Panc1 (cell line): ENCODE measurements around the gene TOGARAM2. TPM values are rescaled to one million over a fixed set of nuclear protein-coding genes. Genes with fewer than 3 reads are reported as not detected.

Source experiments
- ATAC-seq: fragments of 200-7000 bp; cut with Tn5 transposase; 2 replicates; pipeline ENCODE4 v1.9.1; 2020; ENCODE audit warnings: mild to moderate bottlenecking, moderate library complexity
- BruUV-seq: library from RNA; stranded (reverse); fragments of 400-500 nt; replicated peaks from 2 replicates; lab custom pipeline; 2021; lab: Mats Ljungman, UMichigan
- CTCF ChIA-PET: fragments of 300-600 bp; sonication (Branson Sonifier 250); formaldehyde crosslinking; loops from one replicate; lab custom pipeline; 2022; ENCODE audit warnings: antibody characterized with exemption; lab: Charles Lee
- POLR2A ChIA-PET: fragments of 300-600 bp; sonication (Branson Sonifier 250); formaldehyde crosslinking; loops from one replicate; lab custom pipeline; 2022; ENCODE audit warnings: antibody characterized with exemption; lab: Charles Lee
- DNase-seq: peaks from one replicate; pipeline ENCODE4 v3.0.0-alpha.2; 2010; ENCODE audit warnings: low read depth, low spot score
- H3K27ac ChIP-seq: 2 replicates; pipeline ENCODE4 v1.5.1; 2011; ENCODE audit warnings: mild to moderate bottlenecking, low read length, inconsistent platforms
- H3K27me3 ChIP-seq: fragments of 200-500 bp; sonication (Bioruptor generic); 2 replicates; pipeline ENCODE4 v1.6.0; 2014; ENCODE audit warnings: low read length, inconsistent platforms; ENCODE audit not compliant: control insufficient read depth, insufficient read depth
- H3K36me3 ChIP-seq: fragments of 200-500 bp; sonication (Bioruptor generic); 2 replicates; pipeline ENCODE4 v1.5.1; 2014; ENCODE audit warnings: inconsistent platforms, mild to moderate bottlenecking, low read length, moderate library complexity; ENCODE audit not compliant: control insufficient read depth, insufficient read depth
- H3K4me1 ChIP-seq: 2 replicates; pipeline ENCODE4 v1.5.1; 2011; ENCODE audit warnings: inconsistent platforms, mild to moderate bottlenecking, low read length, moderate library complexity; ENCODE audit not compliant: control insufficient read depth, insufficient read depth
- H3K4me3 ChIP-seq, 2 experiments: 2 replicates each; pipeline ENCODE4 v1.5.1; 2011 to 2012; ENCODE audit warnings: low read depth in 2 of 2, low read length in 2 of 2, mild to moderate bottlenecking in 2 of 2, inconsistent platforms in 1 of 2, moderate library complexity in 1 of 2
- H3K9me3 ChIP-seq: fragments of 200-500 bp; sonication (Bioruptor generic); 2 replicates; pipeline ENCODE4 v1.5.1; 2014; ENCODE audit warnings: low read depth, mild to moderate bottlenecking, inconsistent platforms, low read length, moderate library complexity; ENCODE audit not compliant: control insufficient read depth, insufficient read depth
- POLR2AphosphoS5 ChIP-seq: IDR thresholded peaks from 2 replicates; pipeline ENCODE4 v1.6.1; 2012; ENCODE audit warnings: mild to moderate bottlenecking, low read depth, low read length, moderate library complexity
- SIN3A ChIP-seq: IDR thresholded peaks from 2 replicates; pipeline ENCODE4 v1.6.1; 2012; ENCODE audit warnings: low read depth, mild to moderate bottlenecking, low read length, moderate library complexity, borderline replicate concordance; ENCODE audit not compliant: insufficient read depth
- TCF7L2 ChIP-seq: IDR thresholded peaks from 2 replicates; pipeline ENCODE4 v1.6.1; 2011; ENCODE audit warnings: mild to moderate bottlenecking, low read depth, low read length, inconsistent platforms
- in situ Hi-C: cut with HindIII; loops from 2 replicates; pipeline ENCODE4 v1.10.0; 2016; ENCODE audit warnings: low sequenced_read_pairs, low pct_unique_long_range_greater_than_20kb
- intact Hi-C: fragments of 100-400 bp; cut with micrococcal nuclease; formaldehyde crosslinking; loops from one replicate; pipeline ENCODE4 v1.10.0; 2022; ENCODE audit not compliant: unreplicated experiment
- total RNA-seq: library from RNA; stranded (reverse); gene quantifications from one replicate; pipeline ENCODE4 v1.2.1, GENCODE V29; 2021; ENCODE audit not compliant: unreplicated experiment
- TF ChIP-seq, protein P1 (sequence below): fragments of 450-650 bp; IDR thresholded peaks from 2 replicates; pipeline ENCODE4 v1.5.1; 2017; ENCODE audit warnings: mild to moderate bottlenecking
- TF ChIP-seq, protein P2 (sequence below), 2 experiments: IDR thresholded peaks; 2 replicates each; pipeline ENCODE4 v1.6.1; 2011 to 2012; ENCODE audit warnings: low read depth in 2 of 2, control low read depth in 1 of 2, low read length in 1 of 2, mild to moderate bottlenecking in 1 of 2, moderate library complexity in 1 of 2; ENCODE audit not compliant: insufficient read depth in 1 of 2

Gene TOGARAM2
- total RNA-seq, 1 experiment from 2014 or later: 0.44 TPM

DNA sequence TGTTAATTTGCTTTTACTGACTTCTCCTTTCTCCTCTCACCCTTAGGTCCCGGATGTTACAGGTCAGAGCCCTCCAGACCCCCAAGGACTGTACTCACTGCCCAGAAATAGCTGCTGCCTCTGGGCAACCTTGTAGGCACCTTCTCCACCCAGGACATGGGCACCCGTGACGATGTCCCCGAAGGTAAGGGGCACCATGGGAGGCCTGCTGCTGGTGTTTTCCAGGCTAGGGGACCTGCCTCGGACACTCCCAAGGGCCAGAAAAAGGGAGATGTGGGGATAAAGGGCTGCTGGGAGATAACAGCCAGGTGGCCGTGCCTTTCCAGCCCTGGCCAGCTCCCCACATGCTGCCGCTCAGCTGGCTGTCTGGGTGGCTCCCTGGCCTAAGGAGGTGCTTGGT is 13.6 kb downstream of the TOGARAM2 start:
- intact Hi-C loops: no loop called here
- no TSS peak for BruUV-seq
- Histone ChIP-seq H3K4me1 (no peaks in the 10 kb centered on the region), H3K27ac (no peak overlapping the region), H3K9me3 (no peaks in the 10 kb centered on the region), H3K36me3 (no peaks in the 10 kb centered on the region), H3K4me3 (no peak overlapping the region), H3K27me3 (no peaks in the 10 kb centered on the region)
- TF ChIP-seq, protein P1, sequence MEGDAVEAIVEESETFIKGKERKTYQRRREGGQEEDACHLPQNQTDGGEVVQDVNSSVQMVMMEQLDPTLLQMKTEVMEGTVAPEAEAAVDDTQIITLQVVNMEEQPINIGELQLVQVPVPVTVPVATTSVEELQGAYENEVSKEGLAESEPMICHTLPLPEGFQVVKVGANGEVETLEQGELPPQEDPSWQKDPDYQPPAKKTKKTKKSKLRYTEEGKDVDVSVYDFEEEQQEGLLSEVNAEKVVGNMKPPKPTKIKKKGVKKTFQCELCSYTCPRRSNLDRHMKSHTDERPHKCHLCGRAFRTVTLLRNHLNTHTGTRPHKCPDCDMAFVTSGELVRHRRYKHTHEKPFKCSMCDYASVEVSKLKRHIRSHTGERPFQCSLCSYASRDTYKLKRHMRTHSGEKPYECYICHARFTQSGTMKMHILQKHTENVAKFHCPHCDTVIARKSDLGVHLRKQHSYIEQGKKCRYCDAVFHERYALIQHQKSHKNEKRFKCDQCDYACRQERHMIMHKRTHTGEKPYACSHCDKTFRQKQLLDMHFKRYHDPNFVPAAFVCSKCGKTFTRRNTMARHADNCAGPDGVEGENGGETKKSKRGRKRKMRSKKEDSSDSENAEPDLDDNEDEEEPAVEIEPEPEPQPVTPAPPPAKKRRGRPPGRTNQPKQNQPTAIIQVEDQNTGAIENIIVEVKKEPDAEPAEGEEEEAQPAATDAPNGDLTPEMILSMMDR: no peak
- no peak for TF ChIP-seq TCF7L2
- no peak for TF ChIP-seq POLR2AphosphoS5
- no peak for TF ChIP-seq SIN3A
- TF ChIP-seq, protein P2, sequence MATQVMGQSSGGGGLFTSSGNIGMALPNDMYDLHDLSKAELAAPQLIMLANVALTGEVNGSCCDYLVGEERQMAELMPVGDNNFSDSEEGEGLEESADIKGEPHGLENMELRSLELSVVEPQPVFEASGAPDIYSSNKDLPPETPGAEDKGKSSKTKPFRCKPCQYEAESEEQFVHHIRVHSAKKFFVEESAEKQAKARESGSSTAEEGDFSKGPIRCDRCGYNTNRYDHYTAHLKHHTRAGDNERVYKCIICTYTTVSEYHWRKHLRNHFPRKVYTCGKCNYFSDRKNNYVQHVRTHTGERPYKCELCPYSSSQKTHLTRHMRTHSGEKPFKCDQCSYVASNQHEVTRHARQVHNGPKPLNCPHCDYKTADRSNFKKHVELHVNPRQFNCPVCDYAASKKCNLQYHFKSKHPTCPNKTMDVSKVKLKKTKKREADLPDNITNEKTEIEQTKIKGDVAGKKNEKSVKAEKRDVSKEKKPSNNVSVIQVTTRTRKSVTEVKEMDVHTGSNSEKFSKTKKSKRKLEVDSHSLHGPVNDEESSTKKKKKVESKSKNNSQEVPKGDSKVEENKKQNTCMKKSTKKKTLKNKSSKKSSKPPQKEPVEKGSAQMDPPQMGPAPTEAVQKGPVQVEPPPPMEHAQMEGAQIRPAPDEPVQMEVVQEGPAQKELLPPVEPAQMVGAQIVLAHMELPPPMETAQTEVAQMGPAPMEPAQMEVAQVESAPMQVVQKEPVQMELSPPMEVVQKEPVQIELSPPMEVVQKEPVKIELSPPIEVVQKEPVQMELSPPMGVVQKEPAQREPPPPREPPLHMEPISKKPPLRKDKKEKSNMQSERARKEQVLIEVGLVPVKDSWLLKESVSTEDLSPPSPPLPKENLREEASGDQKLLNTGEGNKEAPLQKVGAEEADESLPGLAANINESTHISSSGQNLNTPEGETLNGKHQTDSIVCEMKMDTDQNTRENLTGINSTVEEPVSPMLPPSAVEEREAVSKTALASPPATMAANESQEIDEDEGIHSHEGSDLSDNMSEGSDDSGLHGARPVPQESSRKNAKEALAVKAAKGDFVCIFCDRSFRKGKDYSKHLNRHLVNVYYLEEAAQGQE (IDR thresholded peaks at IDR 0.05; ENCODE audit: insufficient read depth in 1 of 2, low read depth in 2 of 2, low read length in 1 of 2): no peak
- DNase-seq (no peak), ATAC-seq (no peak)
- ChIA-PET POLR2A (no interaction called here), CTCF (no interaction called here)
- in situ Hi-C loops: no loop called here

DNA sequence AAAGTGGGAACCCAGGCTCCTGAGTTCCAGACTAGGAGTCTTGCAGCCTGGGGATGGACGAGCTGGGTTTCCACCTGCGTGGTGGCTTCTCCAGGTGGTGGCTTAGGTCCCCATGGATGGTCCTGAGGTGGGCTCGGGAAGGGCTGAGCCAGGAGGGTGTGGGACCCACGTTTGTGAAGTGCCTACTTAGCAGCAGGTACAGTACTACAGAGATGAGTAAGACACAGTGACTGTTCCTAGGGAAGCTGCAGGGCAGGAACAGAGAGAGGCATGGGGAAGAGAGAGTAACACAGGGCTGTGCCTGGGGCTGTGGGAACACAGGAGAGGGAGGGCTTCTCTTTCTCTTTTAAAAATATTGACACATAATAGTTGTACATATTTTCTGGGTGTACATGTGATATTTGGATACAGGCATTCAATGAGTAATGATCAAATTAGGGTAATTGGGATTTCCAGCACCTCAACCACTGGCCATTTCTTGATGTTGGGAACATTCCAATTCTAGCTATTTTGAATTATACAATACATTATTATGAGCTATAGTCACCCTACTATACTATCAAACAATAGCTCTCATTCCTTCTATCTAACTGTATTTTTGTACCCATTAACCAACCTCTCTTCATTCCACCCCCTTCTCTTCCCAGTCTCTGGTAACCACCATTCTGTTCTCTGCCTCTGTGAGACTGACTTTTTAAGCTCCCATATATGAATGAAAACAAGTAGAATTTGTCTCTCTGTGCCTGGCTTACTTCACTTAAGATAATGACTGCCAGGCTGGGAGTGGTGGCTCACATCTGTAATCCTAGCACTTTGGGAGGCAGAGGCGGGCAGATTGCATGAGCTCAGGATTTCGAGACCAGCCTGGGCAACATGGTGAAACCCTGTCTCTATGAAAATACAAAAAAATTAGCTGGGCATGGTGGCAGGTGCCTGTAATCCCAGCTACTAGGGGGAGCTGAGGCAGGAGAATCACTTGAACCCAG is 15.0 kb downstream of the TOGARAM2 start:
- Histone ChIP-seq H3K4me3 (no peak overlapping the region), H3K27ac (no peak overlapping the region), H3K36me3 (no peaks in the 10 kb centered on the region), H3K4me1 (no peaks in the 10 kb centered on the region), H3K9me3 (no peaks in the 10 kb centered on the region), H3K27me3 (no peaks in the 10 kb centered on the region)
- no TSS peak for BruUV-seq
- ATAC-seq (no peak), DNase-seq (no peak)
- CTCF ChIA-PET: no interaction called here
- POLR2A ChIA-PET: no interaction called here
- TF ChIP-seq, protein P2 (IDR thresholded peaks at IDR 0.05; ENCODE audit: insufficient read depth in 1 of 2, low read depth in 2 of 2, low read length in 1 of 2): no peak
- no peak for TF ChIP-seq TCF7L2
- no peak for TF ChIP-seq SIN3A
- TF ChIP-seq, protein P1: no peak
- TF ChIP-seq POLR2AphosphoS5: no peak
- in situ Hi-C loops: no loop called here
- intact Hi-C loops: no loop called here
